GM12878 (cell line): ENCODE results near the gene DCX.

ENCODE experiments used
- ZNF687 ChIP-seq: fragments of 450-650 bp; IDR thresholded peaks from 2 replicates; pipeline ENCODE4 v1.6.1; 2017; ENCODE audit warnings: mild to moderate bottlenecking, moderate library complexity
- TF ChIP-seq, protein P1 (sequence below): IDR thresholded peaks from 2 replicates; pipeline ENCODE4 v1.6.1; 2011; ENCODE audit warnings: low read depth, mild to moderate bottlenecking, low read length, moderate library complexity, borderline replicate concordance; ENCODE audit errors: extremely low read depth

GRCh38 chrX:111355523-111356115, 56.4 kb downstream of the DCX start:
- TF ChIP-seq, protein P1, sequence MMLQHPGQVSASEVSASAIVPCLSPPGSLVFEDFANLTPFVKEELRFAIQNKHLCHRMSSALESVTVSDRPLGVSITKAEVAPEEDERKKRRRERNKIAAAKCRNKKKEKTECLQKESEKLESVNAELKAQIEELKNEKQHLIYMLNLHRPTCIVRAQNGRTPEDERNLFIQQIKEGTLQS: no peak
- no peak for TF ChIP-seq ZNF687
